Liver (tissue), 3 donors: ENCODE data around the gene SH3GL1.

Experiments
- CTCF ChIP-seq: fragments of 150-350 bp; IDR thresholded peaks from 2 replicates; pipeline ENCODE4 v1.5.1; 2017; ENCODE audit warnings: improper control_type of control experiment, low read depth, low read length; ENCODE audit not compliant: missing input control
- EGR1 ChIP-seq, 2 donors: IDR thresholded peaks; 2 replicates each; pipeline ENCODE4 v1.6.1; 2016 to 2018; ENCODE audit warnings: antibody characterized with exemption in 2 of 2, low read depth in 2 of 2
- GABPA ChIP-seq, 2 donors: IDR thresholded peaks in 1 of 2; conservative IDR thresholded peaks in 1 of 2; 2 replicates each; pipeline ENCODE4 v1.6.1; 2016; ENCODE audit warnings: antibody characterized with exemption in 2 of 2, mild to moderate bottlenecking in 1 of 2, moderate library complexity in 1 of 2
- MAX ChIP-seq: IDR thresholded peaks from 2 replicates; pipeline ENCODE4 v1.6.1; 2016; ENCODE audit warnings: antibody characterized with exemption
- TF ChIP-seq, protein P1 (sequence below): IDR thresholded peaks from 2 replicates; pipeline ENCODE4 v1.6.1; 2016; ENCODE audit warnings: antibody characterized with exemption, mild to moderate bottlenecking
- donor health status: healthy.
- donor health status: healthy.

- TF ChIP-seq CTCF (no peak), GABPA (IDR thresholded peaks at IDR 0.05 in 1 of 2, conservative IDR thresholded peaks at IDR 0.05 in 1 of 2) (no peak), EGR1 (IDR thresholded peaks at IDR 0.05; ENCODE audit: low read depth in 2 of 2) (no peak), MAX (no peak)
- TF ChIP-seq, protein P1, sequence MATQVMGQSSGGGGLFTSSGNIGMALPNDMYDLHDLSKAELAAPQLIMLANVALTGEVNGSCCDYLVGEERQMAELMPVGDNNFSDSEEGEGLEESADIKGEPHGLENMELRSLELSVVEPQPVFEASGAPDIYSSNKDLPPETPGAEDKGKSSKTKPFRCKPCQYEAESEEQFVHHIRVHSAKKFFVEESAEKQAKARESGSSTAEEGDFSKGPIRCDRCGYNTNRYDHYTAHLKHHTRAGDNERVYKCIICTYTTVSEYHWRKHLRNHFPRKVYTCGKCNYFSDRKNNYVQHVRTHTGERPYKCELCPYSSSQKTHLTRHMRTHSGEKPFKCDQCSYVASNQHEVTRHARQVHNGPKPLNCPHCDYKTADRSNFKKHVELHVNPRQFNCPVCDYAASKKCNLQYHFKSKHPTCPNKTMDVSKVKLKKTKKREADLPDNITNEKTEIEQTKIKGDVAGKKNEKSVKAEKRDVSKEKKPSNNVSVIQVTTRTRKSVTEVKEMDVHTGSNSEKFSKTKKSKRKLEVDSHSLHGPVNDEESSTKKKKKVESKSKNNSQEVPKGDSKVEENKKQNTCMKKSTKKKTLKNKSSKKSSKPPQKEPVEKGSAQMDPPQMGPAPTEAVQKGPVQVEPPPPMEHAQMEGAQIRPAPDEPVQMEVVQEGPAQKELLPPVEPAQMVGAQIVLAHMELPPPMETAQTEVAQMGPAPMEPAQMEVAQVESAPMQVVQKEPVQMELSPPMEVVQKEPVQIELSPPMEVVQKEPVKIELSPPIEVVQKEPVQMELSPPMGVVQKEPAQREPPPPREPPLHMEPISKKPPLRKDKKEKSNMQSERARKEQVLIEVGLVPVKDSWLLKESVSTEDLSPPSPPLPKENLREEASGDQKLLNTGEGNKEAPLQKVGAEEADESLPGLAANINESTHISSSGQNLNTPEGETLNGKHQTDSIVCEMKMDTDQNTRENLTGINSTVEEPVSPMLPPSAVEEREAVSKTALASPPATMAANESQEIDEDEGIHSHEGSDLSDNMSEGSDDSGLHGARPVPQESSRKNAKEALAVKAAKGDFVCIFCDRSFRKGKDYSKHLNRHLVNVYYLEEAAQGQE = no peak
These were observed 34.0 kb upstream of the SH3GL1 start for GRCh38 chr19:4434391-4434790.
